Ascending aorta (tissue), 2 donors: ENCODE data around the gene ABLIM3. TPM values are rescaled to one million over a fixed set of nuclear protein-coding genes. Genes with fewer than 3 reads are reported as not detected.

ENCODE experiments used
- DNase-seq, 2 donors: peaks; one replicate each; pipeline ENCODE4 v3.0.0-alpha.2; 2019; ENCODE audit warnings: low spot score in 2 of 2
- H3K27ac ChIP-seq, 2 donors: fragments of 200-600 bp; sonication (generic); one replicate each; pipeline ENCODE4 v1.5.1; 2016 to 2017; ENCODE audit warnings: mild to moderate bottlenecking in 1 of 2
- H3K27me3 ChIP-seq: fragments of 200-600 bp; sonication (generic); one replicate; pipeline ENCODE4 v1.5.1; 2017
- H3K36me3 ChIP-seq, 2 donors: fragments of 200-600 bp; sonication (generic); one replicate each; pipeline ENCODE4 v1.5.1; 2016
- H3K4me1 ChIP-seq, 2 donors: fragments of 200-600 bp; sonication (generic); one replicate each; pipeline ENCODE4 v1.5.1; 2016 to 2017; ENCODE audit warnings: mild to moderate bottlenecking in 1 of 2
- H3K4me3 ChIP-seq, 2 donors: fragments of 200-600 bp; sonication (generic); one replicate each; pipeline ENCODE4 v1.5.1; 2016 to 2017; ENCODE audit warnings: mild to moderate bottlenecking in 1 of 2
- H3K9me3 ChIP-seq, 2 donors: fragments of 200-600 bp; sonication (generic); one replicate each; pipeline ENCODE4 v1.5.1; 2016
- intact Hi-C: fragments of 100-400 bp; cut with DNase I; formaldehyde crosslinking; loops from one replicate; pipeline ENCODE4 v1.15.1; 2023
- total RNA-seq: library from RNA; depleted of rRNA; stranded (reverse); fragments of >200 nt; gene quantifications from one replicate; pipeline ENCODE4 v1.1.0, GENCODE V29; 2016
- TF ChIP-seq, protein P1 (sequence below), 3 experiments: fragments of 200-600 bp in 2 of 3; fragments of 450-650 bp in 1 of 3; sonication (generic) in 2 of 3; IDR thresholded peaks; one replicate each; pipeline ENCODE4 v1.5.1; 2016 to 2019; ENCODE audit warnings: antibody characterized with exemption in 3 of 3, mild to moderate bottlenecking in 1 of 3, moderate library complexity in 1 of 3

The ABLIM3 gene
- 25.8 TPM for total RNA-seq

DNA sequence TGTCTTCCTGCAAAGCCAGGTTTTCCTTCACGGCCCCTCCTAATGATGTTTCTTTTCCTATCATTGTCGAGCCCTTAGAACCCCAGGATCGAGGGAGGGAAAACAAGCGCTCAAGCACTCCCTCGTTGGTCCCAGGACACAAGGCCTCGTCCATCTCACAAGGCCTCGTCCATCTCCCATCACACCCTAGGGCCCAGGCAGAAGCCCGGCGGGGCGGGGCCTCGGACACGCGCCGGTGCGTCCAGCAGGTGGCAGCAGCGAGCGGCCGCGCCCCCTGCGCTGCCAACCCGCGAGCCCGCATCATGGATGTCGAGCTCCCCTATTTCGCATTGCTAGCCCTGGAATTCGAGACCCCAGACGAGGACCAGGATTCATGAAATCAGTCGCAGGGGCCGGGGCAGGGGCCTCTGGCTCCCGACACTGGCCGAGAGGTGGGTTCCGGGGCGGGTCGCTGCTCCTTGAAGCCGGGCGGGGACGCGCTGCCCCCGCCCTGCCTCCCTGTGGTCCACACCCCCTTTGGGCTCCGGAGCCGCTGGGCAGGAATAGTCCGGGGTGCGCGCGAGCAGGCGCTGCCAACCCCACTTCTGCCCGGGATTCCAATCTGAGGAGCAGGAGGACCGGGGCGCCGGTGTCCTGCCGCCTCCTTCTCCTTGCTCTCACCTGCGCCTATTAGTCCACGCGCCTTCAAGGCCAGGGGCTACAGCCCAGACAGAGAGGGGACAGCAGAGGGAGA, at the start of gene ABLIM3:
ABLIM3 (plus strand) TSS at position 270 of the 733 bp plus-strand sequence. CDS start 603 bp downstream, outside the sequence.
- TF ChIP-seq, protein P1, sequence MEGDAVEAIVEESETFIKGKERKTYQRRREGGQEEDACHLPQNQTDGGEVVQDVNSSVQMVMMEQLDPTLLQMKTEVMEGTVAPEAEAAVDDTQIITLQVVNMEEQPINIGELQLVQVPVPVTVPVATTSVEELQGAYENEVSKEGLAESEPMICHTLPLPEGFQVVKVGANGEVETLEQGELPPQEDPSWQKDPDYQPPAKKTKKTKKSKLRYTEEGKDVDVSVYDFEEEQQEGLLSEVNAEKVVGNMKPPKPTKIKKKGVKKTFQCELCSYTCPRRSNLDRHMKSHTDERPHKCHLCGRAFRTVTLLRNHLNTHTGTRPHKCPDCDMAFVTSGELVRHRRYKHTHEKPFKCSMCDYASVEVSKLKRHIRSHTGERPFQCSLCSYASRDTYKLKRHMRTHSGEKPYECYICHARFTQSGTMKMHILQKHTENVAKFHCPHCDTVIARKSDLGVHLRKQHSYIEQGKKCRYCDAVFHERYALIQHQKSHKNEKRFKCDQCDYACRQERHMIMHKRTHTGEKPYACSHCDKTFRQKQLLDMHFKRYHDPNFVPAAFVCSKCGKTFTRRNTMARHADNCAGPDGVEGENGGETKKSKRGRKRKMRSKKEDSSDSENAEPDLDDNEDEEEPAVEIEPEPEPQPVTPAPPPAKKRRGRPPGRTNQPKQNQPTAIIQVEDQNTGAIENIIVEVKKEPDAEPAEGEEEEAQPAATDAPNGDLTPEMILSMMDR (IDR thresholded peaks at IDR 0.05) = peak; percentile 85 to 94 (median 90)
- peak; percentile 18 to 87 for DNase-seq
- peak within 1 kb of the TSS; percentile 77 to 88 for H3K4me3 ChIP-seq
- H3K9me3 ChIP-seq = no peaks in the 10 kb centered on the region
- no peaks in the 10 kb centered on the region for H3K27me3 ChIP-seq
- peaks cover 7 to 13% of the 10 kb centered on the region in 2 donors for H3K4me1 ChIP-seq
- H3K36me3 ChIP-seq = no peaks in the 10 kb centered on the region
- H3K27ac ChIP-seq = peak within 1 kb of the TSS; percentile 62 to 73
- intact Hi-C loops = loop anchor here (1.0 to 10.0 kb wide), 5 partner anchors 36 to 423 kb away; partner anchors contain the start of gene GRPEL2

DNA sequence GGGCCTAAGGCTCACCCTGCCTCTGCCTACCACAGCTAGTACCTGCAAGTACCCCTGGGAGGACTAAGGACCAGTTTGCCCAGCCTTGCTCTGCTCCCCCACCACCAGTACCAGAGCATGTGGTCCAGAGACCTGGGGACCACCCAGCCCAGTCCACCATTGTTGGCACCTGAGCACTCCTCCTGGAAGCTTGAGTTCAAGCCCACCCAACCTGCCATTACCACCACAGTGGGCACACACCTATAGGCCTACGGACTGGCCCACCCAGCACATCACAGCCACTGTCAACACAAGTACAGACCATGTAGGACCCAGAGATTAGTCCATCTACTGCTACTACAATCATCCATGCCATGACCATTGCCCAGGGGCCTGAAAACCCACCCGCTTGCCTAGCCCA, 47.7 kb upstream of the ABLIM3 start:
- TF ChIP-seq, protein P1 (IDR thresholded peaks at IDR 0.05) = no peak
- Histone ChIP-seq H3K27me3 (no peaks in the 10 kb centered on the region), H3K9me3 (peaks cover 0 to 33% of the 10 kb centered on the region in 2 donors), H3K4me1 (no peaks in the 10 kb centered on the region), H3K4me3 (no peak overlapping the region), H3K36me3 (no peaks in the 10 kb centered on the region), H3K27ac (no peak overlapping the region)
- no peak for DNase-seq
- intact Hi-C loops = no loop called here

DNA sequence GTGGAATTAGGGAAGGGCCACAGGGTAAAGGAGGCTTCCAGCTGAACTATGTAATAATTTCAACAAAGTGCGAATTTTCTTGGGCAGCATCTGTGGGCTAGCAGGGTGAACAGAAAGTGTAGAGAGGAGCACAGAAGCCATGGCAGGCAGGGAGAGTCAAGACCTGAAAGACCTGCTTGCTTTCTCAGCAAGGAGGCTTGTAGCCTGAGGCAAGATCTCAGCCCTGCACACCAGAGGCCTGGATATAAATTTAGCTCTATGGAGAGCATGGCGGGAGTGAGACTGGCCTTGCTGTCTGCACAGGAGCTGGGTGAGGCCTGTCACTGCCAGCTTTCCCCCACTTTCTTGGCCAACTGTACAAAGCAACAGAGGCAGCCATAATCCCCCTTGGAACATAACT, 46.3 kb upstream of the ABLIM3 start:
- TF ChIP-seq, protein P1 (IDR thresholded peaks at IDR 0.05) = no peak
- intact Hi-C loops = no loop called here
- no peaks in the 10 kb centered on the region for H3K27me3 ChIP-seq
- peaks cover 0 to 47% of the 10 kb centered on the region in 2 donors for H3K9me3 ChIP-seq
- no peak for DNase-seq
- H3K36me3 ChIP-seq = no peaks in the 10 kb centered on the region
- H3K4me3 ChIP-seq = no peak overlapping the region
- no peak overlapping the region for H3K27ac ChIP-seq
- H3K4me1 ChIP-seq = no peaks in the 10 kb centered on the region

DNA sequence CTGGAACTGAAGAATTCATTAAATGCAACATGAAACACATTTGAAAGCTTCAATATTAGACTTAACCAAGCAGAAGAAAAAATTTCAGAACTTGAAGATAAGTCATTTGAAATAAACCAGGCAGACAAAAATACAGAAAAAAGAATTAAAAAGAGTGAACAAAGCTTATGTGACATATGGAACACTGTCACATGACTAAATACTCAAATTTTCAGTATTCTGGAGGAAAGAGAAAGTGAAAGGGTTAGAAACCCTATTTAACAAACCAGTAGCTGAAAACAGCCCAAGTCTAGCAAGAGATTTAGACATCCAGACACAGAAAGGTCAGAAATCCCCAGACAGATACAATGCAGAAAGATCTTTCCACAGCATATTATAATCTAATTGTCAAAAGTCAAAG, 41.4 kb upstream of the ABLIM3 start:
- TF ChIP-seq, protein P1 (IDR thresholded peaks at IDR 0.05) = no peak
- Histone ChIP-seq H3K27ac (no peak overlapping the region), H3K9me3 (peaks cover 0 to 52% of the 10 kb centered on the region in 2 donors), H3K4me1 (no peaks in the 10 kb centered on the region), H3K4me3 (no peak overlapping the region), H3K36me3 (no peaks in the 10 kb centered on the region), H3K27me3 (no peaks in the 10 kb centered on the region)
- intact Hi-C loops = no loop called here
- no peak for DNase-seq

DNA sequence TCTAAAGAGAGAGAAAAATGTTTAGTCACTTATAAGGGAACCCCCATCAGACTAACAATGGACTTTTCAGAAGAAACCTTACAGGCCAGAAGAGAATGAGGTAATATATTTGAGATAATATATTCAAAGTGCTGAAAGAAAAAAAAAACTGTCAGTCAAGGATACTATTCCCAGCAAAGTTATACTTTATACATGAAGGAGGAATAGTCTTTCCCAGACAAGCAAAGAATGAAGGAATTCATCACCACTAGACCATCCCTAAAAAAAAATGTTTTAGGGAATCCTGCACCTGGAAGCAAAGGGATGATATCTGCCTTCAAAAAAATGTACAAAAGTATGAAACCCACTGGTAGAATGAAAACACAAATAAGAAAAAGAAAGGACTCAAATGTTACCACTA, 41.0 kb upstream of the ABLIM3 start:
- no peak for DNase-seq
- Histone ChIP-seq H3K4me3 (no peak overlapping the region), H3K27me3 (no peaks in the 10 kb centered on the region), H3K36me3 (no peaks in the 10 kb centered on the region), H3K4me1 (no peaks in the 10 kb centered on the region), H3K9me3 (peaks cover 0 to 50% of the 10 kb centered on the region in 2 donors), H3K27ac (no peak overlapping the region)
- TF ChIP-seq, protein P1 (IDR thresholded peaks at IDR 0.05) = no peak
- intact Hi-C loops = no loop called here
